Calu3 (cell line): ENCODE data around the gene HOXB7. TPM values are rescaled to one million over a fixed set of nuclear protein-coding genes. Genes with fewer than 3 reads are reported as not detected.

Source experiments
- microRNA-seq: library from miRNA; unstranded; fragments of <30 nt; microRNA quantifications from one replicate; pipeline ENCODE4 v1.2.0, GENCODE V29; 2022
- total RNA-seq: library from RNA; stranded (reverse); gene quantifications from 2 replicates; pipeline ENCODE4 v1.2.3, GENCODE V29; 2022

Gene HOXB7
- total RNA-seq, 1 experiment from 2014 or later = 30.2 TPM

Small RNAs within 50 kb of the gene (microRNA-seq; reads per million reads assigned to microRNA genes)
- 20.0 reads per million, percentile 44 among the genes with 10 or more reads in this experiment for gene MIR196A1

Other genes starting within 250 kb of the HOXB7 start
- gene SKAP1, start 180.8 kb downstream of the HOXB7 start, total RNA-seq = 4.4 and 9.3 TPM in 2 replicates
- not detected in 2 replicates for gene HOXB1, start 80.0 kb downstream of the HOXB7 start, total RNA-seq
- gene HOXB2, start 65.9 kb downstream of the HOXB7 start, total RNA-seq = 24.5 and 32.6 TPM in 2 replicates
- 28.0 and 31.1 TPM in 2 replicates for gene HOXB4, start 32.7 kb downstream of the HOXB7 start, total RNA-seq
- gene HOXB3, start 20.8 kb downstream of the HOXB7 start, total RNA-seq = 151 and 154 TPM in 2 replicates
- 47.2 and 48.5 TPM in 2 replicates for gene HOXB5, start 17.2 kb downstream of the HOXB7 start, total RNA-seq
- gene HOXB6, start 6.0 kb downstream of the HOXB7 start, total RNA-seq = 140 and 144 TPM in 2 replicates
- gene HOXB8, start 4.3 kb upstream of the HOXB7 start, total RNA-seq = 28.2 and 30.9 TPM in 2 replicates
- 26.0 and 27.8 TPM in 2 replicates for gene HOXB9, start 15.3 kb upstream of the HOXB7 start, total RNA-seq
- gene PRAC1, start 111.5 kb upstream of the HOXB7 start, total RNA-seq = not detected in 2 replicates
- gene PRAC2, start 112.2 kb upstream of the HOXB7 start, total RNA-seq = not detected in 2 replicates
- gene HOXB13, start 117.7 kb upstream of the HOXB7 start, total RNA-seq = 1.1 and 1.9 TPM in 2 replicates
- gene TTLL6, start 206.2 kb upstream of the HOXB7 start, total RNA-seq = 0.21 and 0.78 TPM in 2 replicates
- gene CALCOCO2, start 220.0 kb upstream of the HOXB7 start, total RNA-seq = 116 and 136 TPM in 2 replicates